Measurements from ENCODE around the gene NEDD9.

GRCh38 chr6:11246722-11247121, 14.3 kb upstream of the NEDD9 start:
- TF ChIP-seq CTCF (IDR thresholded peaks at IDR 0.05) (no peak), EZH2 (IDR thresholded peaks at IDR 0.05; ENCODE audit: borderline replicate concordance, insufficient read depth, low read depth, low read length, poor library complexity, severe bottlenecking) (no peak)

All from B cell (primary cell).